GM12892 (cell line): ENCODE data around the gene NSF.

Experiments used
- DNase-seq: peaks from one replicate; pipeline ENCODE4 v3.0.0; 2011; ENCODE audit not compliant: insufficient read length
- FAIRE-seq: peaks from 2 replicates; lab custom pipeline; 2011; peaks lifted over from hg19 to GRCh38; lab: Jason Lieb, UNC
- POLR2A ChIP-seq: IDR thresholded peaks from 2 replicates; pipeline ENCODE4 v1.6.1; 2011; ENCODE audit warnings: low read depth, low read length, control low read depth
- POLR2AphosphoS5 ChIP-seq: IDR thresholded peaks from 2 replicates; pipeline ENCODE4 v1.6.1; 2011; ENCODE audit warnings: low read depth, low read length, control low read depth
- TAF1 ChIP-seq: IDR thresholded peaks from 2 replicates; pipeline ENCODE4 v1.6.1; 2011; ENCODE audit warnings: low read depth, mild to moderate bottlenecking, control low read depth, low read length, borderline replicate concordance

NSF gene

DNA sequence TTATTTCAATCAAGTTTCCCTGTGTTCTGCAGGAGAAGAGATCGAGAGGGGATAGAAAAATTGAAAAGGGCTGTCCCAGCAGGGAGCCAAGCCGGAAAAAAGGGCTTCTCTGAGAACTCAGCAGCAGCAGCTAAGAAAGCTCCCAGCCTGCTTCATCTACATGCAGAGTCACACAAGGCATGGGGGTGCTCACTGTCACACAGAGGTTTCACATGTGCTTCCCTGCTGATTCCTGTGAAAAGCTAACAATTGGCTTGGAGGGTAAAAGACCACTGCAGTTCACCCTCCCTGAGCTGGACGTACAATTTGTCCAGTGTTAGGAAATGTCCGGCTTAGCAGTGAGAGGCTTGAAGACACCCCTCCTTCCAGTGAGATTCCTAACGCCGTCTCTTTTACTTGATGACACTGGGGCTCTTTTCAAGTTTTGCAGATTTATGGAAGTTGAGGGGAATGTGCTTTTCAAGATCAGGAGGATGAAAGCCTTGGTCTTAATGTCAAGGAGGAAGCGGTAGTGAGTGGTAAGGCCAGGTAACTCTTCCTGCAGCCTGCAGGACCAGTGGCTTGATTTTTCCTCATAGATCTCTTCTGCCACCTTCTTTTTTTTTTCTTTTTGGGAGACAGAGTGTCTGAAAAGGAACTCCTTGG lies 142.4 kb downstream of the NSF start:
- FAIRE-seq: no peak
- TF ChIP-seq POLR2A: no peak
- TF ChIP-seq POLR2AphosphoS5: no peak
- no peak for TF ChIP-seq TAF1
- no peak for DNase-seq

DNA sequence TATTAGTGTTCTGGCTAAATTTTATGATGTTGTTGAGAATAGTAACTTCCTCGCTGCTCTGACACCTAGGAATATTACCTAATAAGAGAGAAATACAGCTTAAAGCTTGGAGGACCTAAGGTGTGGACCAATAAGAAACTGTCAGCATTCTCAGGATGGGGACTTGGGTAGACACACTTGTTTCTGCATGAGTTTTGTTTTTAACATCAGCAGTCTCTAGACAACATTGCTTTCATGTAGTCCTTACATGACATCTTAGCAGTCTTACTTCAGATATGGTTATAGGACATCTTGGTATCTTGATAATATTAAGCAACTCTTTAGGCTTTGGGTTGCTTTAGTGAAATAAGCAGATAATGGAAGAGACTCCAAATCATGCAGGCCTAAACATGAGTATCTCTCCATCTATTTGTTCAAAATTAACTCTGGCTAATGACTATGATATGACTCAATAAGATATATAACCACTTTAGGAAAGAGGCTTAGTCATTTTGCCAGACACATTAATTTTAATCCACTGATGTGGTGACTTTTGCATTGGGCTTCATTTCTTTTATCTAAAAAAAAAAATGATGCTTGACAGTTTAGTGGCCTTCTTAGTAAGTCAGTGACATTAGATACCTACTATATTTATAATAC lies 143.5 kb downstream of the NSF start:
- TF ChIP-seq POLR2A: no peak
- no peak for TF ChIP-seq TAF1
- FAIRE-seq: no peak
- DNase-seq: no peak

DNA sequence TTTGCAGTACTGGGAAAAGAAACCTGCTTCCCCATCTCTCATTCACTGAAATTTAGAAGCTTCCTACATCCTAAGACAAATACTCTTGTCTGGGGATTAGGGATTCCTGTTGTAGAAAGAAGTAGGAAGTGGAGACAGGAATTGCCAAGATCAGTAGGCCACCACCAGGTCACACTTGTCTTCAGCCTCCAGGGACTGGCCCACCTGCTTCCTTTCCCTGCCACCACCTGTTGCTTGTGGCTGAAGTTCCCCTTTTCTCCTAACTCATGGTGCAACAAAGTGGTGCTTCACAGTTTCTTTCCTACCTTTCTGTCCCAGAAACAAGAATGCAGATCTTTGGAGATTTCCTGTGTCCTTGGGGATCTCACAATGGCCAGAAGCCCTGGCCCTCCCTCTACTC lies 145.6 kb downstream of the NSF start:
- FAIRE-seq: peak; percentile 42
- TF ChIP-seq POLR2AphosphoS5 (no peak), TAF1 (no peak), POLR2A (no peak)

DNA sequence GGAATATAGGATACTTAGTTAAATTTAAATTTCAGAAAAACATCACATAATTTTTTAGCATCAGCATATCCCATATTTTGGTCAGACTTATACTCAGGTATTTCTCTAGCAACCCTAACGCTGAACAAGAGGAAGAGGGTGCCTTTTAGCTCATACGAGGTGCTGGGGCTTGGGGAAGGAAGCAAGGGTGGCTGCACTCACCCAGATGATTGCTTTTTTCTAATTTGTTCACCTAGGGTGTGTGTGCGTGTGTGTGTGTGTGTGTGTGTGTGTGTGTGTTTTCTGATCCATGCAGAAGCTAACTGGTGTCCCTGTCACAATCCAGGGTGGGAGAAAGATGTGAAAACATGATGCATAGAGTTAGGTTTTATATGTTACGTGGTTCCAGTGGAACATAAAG lies 146.9 kb downstream of the NSF start:
- TF ChIP-seq POLR2AphosphoS5 (no peak), TAF1 (no peak), POLR2A (no peak)
- no peak for FAIRE-seq
- DNase-seq: no peak

More for the DNA sequence above, 145.6 kb downstream of the NSF start:
- no peak for DNase-seq

DNA sequence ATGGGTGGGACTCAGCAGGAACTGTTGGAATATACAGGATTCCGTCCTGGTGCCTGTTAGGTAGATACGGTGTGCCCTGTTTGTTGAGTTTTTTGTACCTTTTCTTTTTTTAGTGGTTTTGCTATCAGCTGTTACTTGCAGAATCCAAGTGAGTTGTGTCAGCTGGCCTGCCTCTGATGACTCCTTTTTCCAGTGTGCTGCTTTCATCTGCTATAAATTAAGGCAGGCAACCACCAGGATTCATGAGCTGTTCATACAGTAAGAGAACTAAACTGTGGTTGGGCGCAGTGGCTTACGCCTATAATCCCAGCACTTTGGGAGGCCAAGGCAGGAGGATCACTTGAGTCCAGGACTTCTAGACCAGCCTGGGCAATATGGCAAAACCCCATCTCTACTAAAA lies 148.1 kb downstream of the NSF start:
- TF ChIP-seq POLR2A (no peak), TAF1 (no peak), POLR2AphosphoS5 (no peak)
- DNase-seq (no peak), FAIRE-seq (no peak)

DNA sequence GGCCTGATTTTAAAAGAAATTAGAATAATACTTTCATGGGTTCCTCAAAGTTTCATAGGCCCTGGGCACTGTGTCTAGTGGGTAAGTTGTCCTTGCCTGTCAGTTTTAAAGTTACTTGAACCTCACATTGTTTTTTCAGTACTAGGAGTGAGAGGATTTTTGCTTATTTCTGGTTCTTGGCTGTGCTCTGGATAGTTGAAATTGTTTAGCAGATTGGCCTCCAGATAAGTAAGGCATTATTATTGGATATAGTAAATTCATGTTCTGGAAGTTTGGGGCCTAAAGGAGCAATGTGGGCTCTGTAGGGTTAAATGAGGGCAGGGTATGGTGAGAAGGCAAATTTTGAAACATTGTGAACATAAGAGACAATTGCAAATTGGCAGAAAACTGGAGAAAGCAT lies 149.5 kb downstream of the NSF start:
- no peak for DNase-seq
- FAIRE-seq: no peak
- TF ChIP-seq POLR2AphosphoS5 (no peak), POLR2A (no peak), TAF1 (no peak)

DNA sequence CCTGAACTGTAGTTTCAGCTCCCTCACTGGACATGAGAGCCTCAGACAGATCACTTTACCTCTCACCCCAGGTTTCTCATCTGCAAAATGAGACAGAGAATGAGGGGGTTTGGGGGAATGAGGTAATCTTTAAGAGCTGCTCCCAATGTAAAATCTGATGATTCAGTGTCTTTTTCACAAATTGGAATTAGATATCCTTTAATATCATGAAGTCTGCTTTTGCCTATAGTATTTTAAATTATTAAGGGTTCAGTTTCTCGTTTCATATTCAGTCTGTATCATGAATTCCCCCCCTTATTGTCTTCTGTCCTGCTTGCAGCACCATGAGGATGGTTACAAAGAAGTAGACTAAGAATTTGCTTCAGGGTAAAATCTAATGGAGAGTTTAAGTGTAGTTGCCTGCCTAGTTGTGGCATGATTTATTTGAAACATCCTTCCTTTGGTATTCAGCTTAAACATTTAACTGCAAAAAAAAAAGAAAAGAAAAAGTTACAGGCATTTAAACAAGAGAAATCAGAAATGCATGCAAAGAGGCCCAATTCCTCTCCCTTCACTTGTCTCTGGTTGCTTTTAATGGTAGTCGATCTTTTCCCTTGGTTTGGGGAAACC lies 150.8 kb downstream of the NSF start:
- TF ChIP-seq TAF1 (no peak), POLR2AphosphoS5 (no peak), POLR2A (no peak)
- DNase-seq (no peak), FAIRE-seq (no peak)

DNA sequence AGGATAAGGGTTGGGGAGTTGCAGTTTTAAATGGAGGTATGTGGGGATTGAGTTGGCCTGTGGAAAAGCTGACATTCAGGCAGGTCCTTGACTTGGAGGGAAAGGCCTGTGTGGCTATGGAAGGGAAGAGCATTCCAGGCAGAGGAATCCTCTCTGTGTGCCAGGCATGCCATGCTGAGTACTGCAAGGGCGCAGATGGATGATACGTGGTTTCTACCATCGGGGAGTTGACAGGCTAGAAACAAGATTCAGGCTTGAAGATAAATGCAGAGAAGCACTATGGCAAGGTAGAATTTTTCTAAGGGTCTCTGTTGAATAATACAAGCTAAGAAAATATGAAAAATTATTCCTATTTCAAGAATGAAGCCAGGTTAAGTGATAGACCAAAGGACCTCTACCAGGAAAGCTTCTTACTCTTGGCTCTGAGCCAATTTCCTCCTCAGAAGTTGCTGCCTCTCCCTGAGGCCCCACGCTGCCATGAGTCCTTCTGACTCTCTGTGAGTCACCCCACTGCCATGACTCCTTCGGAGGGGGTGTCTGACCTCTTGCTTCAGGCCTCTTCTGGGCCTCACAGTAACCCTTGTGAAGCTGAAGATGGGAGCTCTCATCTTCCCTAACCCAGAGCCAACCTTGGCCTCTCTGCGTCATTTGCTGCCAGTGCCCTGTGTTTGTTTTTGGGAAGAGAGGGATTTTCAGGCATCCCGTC lies 152.2 kb downstream of the NSF start:
- TF ChIP-seq POLR2A (no peak), POLR2AphosphoS5 (no peak), TAF1 (no peak)
- DNase-seq (no peak), FAIRE-seq (no peak)

DNA sequence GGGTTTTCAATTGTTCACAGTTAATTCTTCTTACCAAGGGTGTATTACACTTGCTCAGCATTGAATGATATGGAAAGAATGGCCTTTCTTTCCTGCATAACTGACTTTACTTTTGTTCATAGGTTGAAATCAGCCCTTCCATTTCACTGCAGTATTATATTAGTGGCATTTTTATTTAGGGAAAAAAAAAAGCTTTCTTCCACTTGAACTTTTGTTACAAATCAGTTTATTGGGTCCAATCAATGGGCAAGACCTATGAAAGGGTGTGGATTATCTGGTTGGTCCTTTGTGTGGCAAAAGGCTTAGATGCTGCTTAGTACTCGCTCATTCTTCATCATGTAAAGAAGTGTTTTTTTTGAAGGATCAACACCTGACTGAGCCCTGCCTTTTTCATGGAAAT lies 154.0 kb downstream of the NSF start:
- DNase-seq (no peak), FAIRE-seq (no peak)
- TF ChIP-seq POLR2AphosphoS5: no peak
- no peak for TF ChIP-seq TAF1
- TF ChIP-seq POLR2A: no peak

DNA sequence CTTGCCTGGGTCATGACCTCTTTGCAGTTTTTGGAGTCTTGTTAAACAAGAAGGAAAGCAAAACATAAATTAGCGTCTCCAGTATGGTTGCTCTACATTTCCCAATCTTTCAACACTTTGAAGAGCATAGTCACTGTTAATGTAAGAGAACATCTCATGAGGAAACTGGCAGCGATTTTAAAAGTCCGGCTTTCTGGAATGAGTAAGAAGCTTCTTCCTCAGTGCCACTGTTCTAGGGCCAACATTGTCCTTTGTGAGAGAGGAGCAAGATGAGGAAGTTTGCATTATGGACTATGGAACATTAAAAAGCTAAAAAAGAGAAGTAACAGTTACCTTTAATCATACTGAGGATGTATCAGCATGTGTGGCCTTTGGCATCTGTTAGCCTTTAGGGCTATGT lies 154.9 kb downstream of the NSF start:
- FAIRE-seq: no peak
- DNase-seq: no peak
- TF ChIP-seq POLR2A (no peak), POLR2AphosphoS5 (no peak), TAF1 (no peak)

DNA sequence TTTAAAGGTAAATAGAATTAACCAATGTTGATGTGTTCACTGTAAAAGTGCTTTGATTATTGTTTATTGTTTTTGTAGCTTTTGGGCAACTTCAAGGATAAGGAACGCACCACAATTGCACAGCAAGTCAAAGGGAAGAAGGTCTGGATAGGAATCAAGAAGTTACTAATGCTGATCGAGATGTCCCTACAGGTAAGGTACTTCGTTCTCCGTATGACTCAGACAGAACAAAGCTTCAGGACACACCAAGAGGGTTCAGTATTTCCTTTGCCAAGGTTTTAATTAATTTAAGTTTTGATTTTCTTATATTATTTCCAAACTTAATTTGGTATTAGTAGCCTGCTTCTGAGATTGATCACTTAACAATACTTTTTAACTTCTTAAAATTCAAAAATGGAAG lies 161.0 kb downstream of the NSF start:
- DNase-seq (no peak), FAIRE-seq (no peak)
- TF ChIP-seq TAF1: no peak
- no peak for TF ChIP-seq POLR2A
- no peak for TF ChIP-seq POLR2AphosphoS5
